Middle frontal gyrus (tissue), 1 donor: ENCODE data around the gene KIF26B.

Source experiments
- DNase-seq: peaks from one replicate; pipeline ENCODE4 v3.0.0-alpha.2; 2015; ENCODE audit warnings: low spot score; ENCODE audit errors: extremely low spot score

KIF26B gene

DNA sequence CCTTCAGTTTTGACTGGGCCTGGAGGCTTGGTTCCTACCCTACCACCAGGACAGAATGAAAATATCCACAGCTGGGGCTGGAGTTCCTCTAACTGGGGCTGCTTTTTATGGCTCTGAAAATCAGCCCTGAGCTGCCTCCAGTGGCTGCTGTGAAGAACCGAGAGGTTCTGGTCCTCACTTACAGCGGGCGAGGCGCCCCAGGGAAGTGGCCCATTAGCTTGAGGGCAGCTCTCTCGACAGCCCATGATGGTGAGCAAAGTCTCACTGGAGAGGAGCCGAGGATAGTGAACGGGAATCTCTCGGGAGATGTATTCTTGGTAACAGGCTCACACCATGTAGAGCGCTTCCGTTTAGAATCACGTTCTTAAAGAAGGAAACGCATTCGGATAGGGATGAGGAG lies 459.7 kb downstream of the KIF26B start:
- DNase-seq, result no peak

DNA sequence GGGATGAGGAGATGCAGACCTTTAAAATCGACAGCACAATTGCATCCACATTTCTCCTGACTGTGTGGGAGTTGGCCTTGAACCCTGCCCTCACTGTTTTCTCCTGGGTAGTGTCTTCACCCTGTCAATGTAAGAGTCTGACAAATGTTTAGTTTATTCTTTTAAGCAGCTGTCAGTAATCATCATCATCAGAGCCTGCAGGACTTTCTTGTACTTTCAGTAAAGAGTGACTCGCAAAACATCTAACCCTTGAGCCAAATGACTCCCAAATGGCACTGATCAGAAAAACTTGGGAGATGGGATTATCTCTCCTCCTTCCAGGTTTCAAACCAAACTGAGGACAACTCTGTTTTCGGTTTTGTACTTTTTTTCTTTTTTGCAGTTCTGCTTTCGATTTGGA lies 460.2 kb downstream of the KIF26B start:
- no peak for DNase-seq

DNA sequence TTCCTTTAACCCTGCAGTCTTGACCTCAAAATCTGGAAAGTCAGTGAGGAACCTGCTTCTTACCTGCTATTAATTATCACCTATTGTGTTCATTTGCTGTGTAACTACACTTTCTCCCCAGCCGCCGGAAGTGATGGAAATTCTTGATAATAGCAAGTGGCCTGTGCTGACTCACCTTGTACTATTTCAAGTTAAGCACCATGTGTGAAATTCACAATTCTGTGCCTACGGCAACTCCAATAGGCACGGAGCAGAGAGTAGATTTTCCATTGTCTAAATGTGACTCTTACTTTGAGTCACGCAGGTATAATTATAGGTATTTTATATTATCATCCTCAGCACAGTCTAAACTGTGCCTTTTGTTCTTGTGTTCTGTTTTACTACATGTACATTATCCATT lies 466.8 kb downstream of the KIF26B start:
- DNase-seq, result no peak

DNA sequence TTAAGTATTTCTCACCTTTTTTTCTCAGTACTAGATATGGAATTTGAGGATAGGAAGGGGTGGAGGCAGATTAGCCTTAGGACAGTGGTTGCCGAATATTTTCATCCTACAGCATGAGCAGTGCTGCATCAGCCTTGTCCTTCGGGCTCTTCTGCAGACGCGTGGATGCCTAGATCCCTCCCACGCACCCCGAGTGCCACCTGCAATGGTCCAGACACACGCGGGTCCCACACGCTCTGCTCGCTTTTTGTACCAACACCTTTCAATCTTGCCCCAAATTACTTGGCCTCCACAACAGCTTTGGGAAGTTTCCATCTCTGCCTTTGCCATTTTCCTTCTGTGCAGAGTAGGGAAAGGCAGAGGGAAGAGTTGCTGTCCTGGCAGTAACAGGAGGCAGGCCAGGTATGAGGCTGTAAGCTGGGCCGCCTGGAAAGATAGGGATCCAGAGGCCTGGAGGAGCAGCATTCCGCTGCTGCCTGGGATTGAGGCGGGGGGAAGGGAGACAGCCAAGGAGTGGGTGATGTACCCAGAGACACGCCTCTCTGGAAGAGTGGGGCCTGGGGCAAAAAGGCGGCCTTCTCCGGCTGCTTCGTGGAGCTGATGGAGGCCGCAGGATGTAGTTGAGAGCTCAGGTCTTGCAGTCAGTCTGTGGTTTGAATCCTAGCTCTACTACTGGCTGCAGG lies 467.7 kb downstream of the KIF26B start:
- no peak for DNase-seq

DNA sequence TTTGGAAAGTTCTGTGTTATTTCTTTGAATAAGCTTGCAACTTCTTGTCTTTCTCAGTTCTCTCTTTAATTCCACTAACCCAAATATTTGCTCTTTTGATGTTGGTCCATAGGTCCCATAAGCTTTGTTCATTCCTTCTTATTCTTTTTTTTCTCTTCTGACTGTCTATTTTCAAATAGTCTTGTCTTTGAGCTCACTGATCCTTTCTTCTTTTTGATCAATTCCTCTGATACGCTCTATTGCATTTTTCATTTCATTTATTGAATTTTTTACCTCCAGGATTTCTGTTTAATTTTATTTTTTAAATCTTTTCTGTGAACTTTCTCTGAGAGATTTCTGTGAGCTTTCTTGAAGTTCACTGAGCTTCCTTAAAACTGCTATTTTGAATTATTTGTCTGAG lies 486.6 kb downstream of the KIF26B start:
- no peak for DNase-seq

DNA sequence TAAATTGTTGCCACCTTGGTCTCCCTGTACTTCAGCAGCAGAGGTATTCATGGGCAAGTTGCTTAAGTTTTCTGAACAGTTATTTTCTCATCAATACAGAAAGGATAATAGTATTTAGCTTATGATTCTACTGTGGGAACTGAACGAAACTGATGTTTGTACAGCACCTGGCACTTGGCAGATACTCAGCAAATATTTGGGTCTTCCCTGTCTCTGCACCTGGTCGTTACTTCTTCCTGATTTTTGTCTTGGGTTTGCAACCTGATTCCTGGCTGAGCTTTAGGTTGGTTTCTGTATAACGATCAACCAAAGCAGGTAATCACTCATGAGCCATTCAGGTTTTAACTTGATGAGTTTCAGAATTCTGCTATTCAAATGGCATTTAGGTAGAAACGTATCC lies 490.6 kb downstream of the KIF26B start:
- DNase-seq, result no peak

DNA sequence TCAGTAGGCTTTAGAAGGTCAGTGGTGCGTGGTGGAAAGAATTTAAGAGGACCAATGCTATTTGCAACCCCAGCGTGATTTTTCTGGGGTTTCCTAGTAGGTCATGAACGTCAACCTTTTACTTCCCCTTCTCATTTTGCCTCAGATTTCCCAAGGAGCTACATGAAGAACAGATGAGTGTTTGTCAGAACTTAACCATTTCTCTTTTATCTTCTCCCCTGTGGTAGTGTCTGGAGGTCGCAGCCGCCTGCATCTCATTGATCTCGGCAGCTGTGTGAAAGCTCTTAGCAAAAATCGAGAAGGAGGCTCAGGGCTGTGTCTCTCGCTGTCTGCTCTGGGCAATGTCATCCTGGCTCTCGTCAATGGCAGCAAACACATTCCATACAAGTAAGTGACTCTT lies 491.1 kb downstream of the KIF26B start:
- DNase-seq, result no peak

DNA sequence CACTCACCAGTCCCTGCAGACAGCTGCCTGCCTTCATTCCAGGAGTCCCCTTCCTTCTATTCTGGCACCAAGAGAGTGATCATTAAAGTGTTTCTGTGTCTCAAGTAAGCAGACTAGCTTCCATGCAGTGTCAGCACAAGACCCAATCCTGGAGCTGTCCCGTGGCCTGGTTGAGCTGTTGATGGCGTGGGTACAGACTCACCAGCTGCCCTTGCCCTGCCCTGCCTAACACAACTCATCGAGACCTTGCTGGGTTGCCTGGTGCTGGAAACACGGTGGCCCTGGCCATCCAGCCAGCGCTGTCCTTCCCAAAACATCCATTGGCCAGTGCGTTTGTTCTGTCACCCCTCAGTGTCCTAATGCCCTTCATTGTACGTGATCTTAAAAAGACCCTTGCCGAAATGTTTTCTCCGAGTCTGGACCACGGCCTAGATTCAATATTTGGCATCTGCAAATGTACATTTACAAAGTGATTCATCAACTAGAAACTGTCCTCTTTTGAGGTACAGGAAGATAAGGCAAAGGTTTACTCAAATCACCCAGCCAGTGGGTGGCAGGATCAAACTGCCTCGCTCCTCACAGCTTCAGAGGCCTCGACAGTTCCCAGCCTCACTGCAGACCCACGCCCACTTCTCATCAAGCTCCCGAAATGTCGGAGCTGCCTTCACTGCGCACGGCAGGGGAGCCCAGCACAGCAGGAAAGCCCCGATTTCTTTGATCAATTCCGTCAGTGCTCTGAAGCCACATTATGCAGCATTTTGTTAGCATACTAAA lies 494.2 kb downstream of the KIF26B start:
- no peak for DNase-seq

DNA sequence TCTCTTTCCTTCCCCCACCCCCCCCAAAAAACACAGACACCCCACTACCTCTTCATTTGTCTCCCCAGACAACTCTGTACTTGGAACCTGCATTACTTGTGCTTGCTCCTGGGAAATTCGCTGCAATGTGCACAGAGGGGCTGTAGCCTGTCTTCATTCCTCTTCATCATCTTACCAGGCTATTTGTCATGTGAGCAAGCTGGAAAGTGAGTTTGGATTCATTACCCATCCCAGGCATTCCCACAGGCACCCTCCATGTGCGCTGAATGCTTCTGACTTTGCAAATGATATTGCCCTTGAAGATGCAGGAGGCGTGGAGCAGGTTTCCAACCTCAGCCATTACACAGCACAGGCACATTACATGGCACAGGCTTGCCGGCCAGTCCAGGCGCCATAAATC lies 494.9 kb downstream of the KIF26B start:
- no peak for DNase-seq

DNA sequence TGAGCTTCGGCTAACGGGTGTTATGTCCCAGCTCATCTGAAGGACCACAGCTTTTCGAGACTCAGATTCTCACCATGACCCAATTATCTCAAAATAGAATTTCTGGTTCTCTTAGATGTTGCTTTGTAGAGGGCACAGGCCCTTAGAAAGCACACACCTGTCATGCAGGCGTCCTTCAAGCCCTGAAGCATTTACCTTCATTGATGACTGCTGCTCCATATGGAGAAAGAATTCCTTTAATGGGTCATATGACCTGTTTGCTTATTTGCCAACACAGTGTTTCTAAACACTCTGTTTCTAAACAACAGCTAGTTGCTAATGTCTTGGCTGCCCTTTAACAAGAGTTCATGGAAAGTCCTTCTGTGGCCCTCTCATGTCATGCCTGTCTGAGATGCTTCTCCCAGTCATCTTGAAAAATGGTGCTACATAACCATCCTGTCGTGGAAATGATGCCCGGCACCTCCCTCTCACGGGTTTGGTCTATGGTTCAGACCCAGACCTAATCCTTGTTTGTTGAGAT lies 495.7 kb downstream of the KIF26B start:
- DNase-seq, result no peak

DNA sequence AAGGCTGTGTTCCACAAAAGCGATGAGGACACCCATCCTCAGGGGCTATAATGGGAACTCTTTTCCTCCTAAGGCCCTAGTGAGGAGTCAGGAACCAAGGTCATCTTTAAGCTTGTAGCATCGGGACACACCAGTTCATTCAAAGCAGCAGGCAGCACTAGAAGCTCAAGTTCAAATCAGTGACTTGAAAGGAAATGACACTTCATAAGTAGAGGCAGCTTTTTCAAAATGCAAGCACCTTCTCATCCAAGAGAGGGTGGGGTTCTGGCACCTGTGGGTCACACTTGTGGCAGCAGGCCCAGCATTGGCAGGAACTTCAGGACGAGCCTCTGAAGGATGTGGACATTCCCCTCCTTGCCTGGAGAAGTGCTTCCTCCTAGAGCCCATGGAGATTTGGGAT lies 496.3 kb downstream of the KIF26B start:
- DNase-seq, result no peak

DNA sequence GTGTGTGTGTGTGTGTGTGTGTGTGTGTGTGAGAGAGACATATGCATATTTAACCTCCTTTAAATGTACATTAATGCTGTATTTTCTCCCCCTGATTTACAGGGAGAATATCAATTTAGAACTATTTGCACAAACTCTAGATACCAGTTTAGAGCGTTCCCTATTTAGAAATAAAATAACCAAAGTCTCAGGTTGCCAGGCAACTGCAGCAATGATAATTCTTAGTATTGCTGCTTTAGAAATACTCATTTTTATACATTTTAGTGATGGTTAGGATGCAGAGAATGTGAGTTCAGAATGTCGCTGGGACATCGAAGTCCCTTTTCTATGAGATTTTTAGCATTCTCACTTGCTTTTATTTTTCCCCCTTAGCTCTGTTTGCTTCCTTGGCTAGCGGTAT lies 497.3 kb downstream of the KIF26B start:
- no peak for DNase-seq

DNA sequence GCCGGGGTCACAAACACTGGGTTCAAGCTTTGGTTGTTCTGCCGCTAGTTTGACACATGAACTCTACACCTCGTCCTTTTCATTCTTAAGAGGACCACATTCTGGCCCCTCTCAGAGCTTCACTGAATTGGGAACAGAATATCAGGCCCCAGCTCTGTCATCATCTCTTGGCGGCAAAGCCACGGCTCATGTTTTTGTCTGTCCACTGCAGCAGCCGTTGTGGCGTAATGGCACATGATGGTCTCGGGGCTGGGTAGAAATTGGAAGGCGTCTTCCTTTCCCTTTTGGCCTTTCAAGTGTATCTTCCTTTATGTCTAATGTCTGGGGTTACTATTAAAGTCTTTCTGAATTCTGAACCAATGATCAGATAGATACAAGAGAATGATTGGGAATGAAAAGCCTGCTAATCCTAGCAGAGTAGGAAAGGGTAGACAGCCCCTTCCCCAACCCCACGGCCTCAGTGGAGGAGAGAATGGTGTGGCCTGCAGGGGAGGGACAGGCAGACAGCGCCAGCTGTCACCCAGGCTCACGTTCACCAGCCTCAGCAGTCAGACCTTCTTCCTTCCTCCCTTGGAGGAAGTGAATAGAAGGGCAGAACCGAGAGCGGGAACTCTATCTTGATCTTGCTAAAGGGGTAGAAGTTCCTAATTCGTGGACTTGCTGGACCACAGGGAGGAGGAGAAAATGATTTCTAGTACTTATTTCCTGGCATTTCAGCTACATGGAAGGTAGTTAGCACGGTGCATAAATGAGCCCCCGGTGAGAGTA lies 498.1 kb downstream of the KIF26B start:
- no peak for DNase-seq

DNA sequence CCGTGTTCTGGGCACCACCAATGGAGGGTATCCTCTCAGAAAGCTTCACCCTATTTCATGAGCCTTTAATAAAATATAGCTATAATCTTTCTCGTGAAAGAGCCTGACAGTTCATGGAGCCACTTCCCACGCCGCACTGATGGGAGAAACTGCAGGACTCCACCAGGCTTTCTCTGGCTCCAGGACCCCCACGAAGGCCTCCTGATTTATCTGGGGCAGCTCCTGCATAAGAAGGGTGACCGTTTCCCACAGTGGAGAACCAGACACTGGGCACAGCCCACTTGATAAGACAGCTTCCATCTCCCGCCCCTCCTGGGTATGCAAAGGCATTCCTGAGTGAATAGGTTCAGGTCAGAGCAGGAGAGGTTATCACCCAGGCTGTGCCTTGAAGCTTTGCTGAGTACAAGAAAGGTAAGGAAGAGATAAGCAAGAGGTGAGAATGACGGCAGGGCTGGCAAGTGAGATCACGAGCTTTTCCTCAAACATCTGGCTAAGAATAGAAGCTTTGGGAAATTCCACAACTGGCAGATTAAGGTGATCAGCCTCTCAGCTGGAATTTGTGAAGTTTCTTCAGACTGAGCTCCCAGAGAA lies 499.8 kb downstream of the KIF26B start:
- DNase-seq, result no peak

DNA sequence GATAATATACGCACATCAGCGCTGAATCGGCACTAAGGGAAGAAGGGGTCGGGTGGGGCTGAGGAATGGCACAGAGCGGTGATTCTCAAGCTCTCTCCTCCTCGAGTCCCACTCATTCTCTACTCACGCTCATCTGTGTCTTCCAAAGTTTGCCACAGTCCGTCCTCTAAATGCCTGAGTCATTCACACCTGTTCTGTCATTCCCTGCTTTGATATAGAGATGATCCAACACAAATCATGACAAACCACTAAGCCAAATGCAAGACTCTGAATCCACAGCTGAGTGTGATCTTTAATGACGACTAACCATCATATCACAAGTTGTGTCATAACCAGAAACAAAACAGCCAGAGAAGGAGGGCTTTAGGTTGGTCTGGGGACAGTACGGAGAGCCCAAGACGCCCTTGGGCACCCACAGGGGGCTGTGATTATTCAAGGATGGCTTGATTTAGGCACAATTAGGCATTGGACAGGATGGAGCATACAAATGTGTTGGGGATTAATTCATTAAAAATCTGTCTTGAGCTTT lies 501.5 kb downstream of the KIF26B start:
- DNase-seq, result no peak

DNA sequence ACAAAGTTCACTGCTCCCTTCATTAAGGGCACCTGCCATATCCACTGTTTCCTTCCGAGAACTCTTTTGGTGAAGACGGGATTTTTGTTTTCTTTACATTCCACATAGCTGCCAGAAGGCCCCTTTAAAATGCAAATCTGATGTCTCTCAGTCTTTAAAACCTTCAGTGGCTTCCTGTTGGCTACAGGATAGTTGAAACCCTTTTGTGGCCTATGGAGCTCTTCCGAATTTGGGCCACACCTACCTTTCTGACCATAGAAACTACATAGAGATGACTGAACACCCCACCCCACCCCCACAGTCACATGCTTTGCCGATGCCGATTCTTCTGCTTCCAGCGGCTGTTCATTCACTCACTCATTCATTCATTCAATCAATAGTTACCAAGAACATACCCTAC lies 502.6 kb downstream of the KIF26B start:
- DNase-seq, result no peak

DNA sequence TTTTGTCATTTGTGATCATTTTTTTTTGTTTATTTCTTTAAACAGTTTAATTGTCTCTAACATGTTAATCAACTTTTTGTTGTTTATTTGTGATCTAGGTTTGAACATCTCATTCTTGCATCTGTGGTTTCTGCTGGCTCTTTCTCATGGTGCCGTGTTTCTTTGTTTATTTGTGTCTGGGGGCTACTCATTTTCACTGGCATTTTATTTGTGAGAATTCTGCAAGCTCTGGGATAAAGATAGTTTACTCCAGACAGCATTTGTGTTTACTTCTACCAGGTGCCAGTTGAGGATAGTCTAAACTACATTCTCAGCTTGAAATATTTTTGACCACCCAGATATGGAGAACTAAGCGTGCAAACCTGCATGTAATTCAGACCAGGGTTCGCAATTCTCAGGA lies 508.6 kb downstream of the KIF26B start:
- DNase-seq, result no peak

DNA sequence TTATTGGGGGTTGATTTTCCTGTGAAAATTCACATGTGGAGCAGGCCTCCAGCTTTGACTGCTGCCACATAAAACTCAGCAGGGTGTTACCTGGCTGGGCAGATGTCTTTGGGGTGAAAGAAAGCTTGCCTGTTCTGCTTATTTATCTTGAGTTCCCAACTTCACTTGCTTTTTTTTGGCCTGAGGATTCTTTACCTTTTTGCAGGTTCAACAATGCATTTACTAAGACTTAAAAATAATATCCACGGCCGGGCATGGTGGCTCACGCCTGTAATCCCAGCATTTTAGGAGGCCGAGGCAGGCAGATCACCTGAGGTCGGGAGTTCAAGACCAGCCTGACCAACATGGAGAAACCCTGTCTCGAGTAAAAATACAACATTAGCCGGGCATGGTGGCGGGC lies 509.1 kb downstream of the KIF26B start:
- no peak for DNase-seq

DNA sequence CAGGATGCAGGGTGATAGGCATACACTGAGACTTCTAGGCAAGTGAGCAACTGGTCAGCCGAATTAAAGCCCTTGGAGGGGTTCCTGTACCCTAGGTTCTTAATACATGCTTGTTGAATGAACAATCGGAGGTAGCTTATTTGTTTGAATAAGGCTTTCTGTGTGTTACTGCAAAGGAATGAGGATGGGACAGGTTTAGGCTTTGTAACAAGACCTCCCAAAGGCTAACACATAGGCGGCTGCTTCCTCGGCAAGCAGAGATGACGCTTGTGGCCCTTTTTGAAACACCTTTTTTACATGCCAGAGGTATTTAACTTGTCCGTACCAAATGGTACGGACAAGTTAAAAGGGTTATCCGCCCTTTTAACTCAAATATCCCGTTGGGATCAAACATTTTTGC lies 511.6 kb downstream of the KIF26B start:
- no peak for DNase-seq

DNA sequence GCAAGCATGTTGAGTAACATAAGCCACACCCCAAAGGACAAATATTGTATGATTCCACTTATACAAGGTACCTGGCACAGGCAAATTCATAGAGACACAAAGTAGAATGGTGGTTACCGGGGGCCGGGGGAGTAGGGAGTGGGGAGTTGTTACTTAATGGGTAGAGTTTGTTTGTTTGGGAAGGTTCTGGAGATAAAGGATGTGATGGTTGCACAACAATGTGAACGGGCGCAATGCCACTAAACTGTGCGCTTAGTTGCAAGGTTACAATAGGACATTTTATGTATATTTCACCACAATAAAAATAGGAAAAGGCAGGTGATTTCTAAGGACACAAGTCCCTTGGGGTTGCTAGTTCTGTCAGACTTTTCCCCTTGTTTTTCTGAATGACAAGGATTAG lies 516.6 kb downstream of the KIF26B start:
- no peak for DNase-seq

DNA sequence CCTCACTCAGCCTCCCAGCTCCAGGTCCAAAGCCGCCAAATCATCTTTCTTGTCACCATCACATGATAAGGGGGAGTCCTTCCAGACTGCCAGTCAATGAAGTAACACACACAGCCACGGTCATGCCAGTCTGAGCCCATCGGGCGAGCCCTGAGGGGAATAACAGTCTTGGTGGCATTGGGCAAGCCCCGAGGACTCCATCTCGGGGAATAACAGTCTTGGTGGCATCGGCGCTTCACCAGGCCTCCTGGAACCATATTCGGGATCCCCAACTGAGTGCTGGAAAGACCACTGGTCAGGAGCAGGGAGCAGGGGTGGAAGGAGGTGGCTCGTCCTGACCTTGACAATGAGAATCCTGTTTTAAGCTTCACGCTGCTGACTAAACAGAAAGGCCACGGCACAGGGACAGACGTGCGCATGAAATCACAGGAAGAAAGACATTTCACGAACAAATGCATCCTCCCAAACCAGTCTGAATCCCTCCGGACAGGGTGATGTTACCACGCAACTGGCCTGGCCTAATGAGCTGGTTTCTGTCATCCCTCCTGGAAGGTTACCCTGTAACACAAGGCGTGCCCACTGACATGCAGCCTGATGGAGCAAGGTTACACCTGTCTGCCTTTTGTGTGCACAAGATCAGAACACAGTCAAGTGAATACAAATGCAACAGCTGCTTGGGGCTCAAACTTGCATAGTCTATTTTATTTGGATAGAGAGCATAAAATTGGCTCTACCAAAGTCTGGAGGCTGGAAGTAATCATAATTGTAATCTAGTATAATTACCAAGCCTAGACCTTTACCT lies 517.4 kb downstream of the KIF26B start:
- DNase-seq, result no peak
